H9 (cell line): ENCODE measurements around the gene ARID3C. TPM values are rescaled to one million over a fixed set of nuclear protein-coding genes. Genes with fewer than 3 reads are reported as not detected.
A peak's percentile ranks its signal among the peaks of the same experiment; 100 is the strongest.

Source experiments
- DNase-seq: peaks from one replicate; pipeline ENCODE4 v3.0.0-alpha.2; 2017
- H2AFZ ChIP-seq: one replicate; pipeline ENCODE4 v1.6.1; 2013; ENCODE audit warnings: mild to moderate bottlenecking, low read length, control low read depth, moderate library complexity
- H2AK5ac ChIP-seq: 2 replicates; pipeline ENCODE4 v1.6.1; 2013; ENCODE audit warnings: low read length, control low read depth, mixed read lengths; ENCODE audit not compliant: insufficient read length
- H2BK120ac ChIP-seq: one replicate; pipeline ENCODE4 v1.6.1; 2013; ENCODE audit warnings: low read depth, mild to moderate bottlenecking, low read length, control low read depth, inconsistent platforms; ENCODE audit not compliant: poor library complexity, severe bottlenecking
- H2BK12ac ChIP-seq: 2 replicates; pipeline ENCODE4 v1.6.1; 2013; ENCODE audit warnings: low read length, control low read depth, mixed read lengths, low read depth; ENCODE audit not compliant: insufficient read length
- H2BK15ac ChIP-seq: 2 replicates; pipeline ENCODE4 v1.6.1; 2013; ENCODE audit warnings: low read depth, low read length, control low read depth
- H2BK20ac ChIP-seq: one replicate; pipeline ENCODE4 v1.6.1; 2013; ENCODE audit warnings: low read depth, mild to moderate bottlenecking, low read length, control low read depth, inconsistent platforms; ENCODE audit not compliant: poor library complexity, severe bottlenecking
- H2BK5ac ChIP-seq: 2 replicates; pipeline ENCODE4 v1.6.1; 2013; ENCODE audit warnings: low read length, control low read depth, mixed read lengths; ENCODE audit not compliant: insufficient read length
- H3K14ac ChIP-seq: 2 replicates; pipeline ENCODE4 v1.6.1; 2013; ENCODE audit warnings: low read length, control low read depth; ENCODE audit not compliant: insufficient read depth
- H3K18ac ChIP-seq: 2 replicates; pipeline ENCODE4 v1.6.1; 2013; ENCODE audit warnings: low read depth, mild to moderate bottlenecking, mixed read lengths, low read length, control low read depth; ENCODE audit not compliant: insufficient read length
- H3K23ac ChIP-seq: 2 replicates; pipeline ENCODE4 v1.6.1; 2013; ENCODE audit warnings: low read length, control low read depth, mixed read lengths, low read depth; ENCODE audit not compliant: insufficient read length
- H3K23me2 ChIP-seq: 2 replicates; pipeline ENCODE4 v1.6.1; 2013; ENCODE audit warnings: low read depth, mild to moderate bottlenecking, mixed read lengths, low read length, control low read depth; ENCODE audit not compliant: insufficient read length, poor library complexity, severe bottlenecking
- H3K27ac ChIP-seq: 2 replicates; pipeline ENCODE4 v1.5.1; 2013; ENCODE audit warnings: low read length, control low read depth, mixed read lengths, low read depth; ENCODE audit not compliant: insufficient read length
- H3K27me3 ChIP-seq: 2 replicates; pipeline ENCODE4 v1.6.1; 2013; ENCODE audit warnings: low read length, control low read depth, inconsistent platforms; ENCODE audit not compliant: insufficient read depth
- H3K4ac ChIP-seq: 2 replicates; pipeline ENCODE4 v1.6.1; 2013; ENCODE audit warnings: low read depth, mild to moderate bottlenecking, control low read depth, inconsistent platforms, low read length, moderate library complexity
- H3K4me1 ChIP-seq: 2 replicates; pipeline ENCODE4 v1.6.1; 2013; ENCODE audit warnings: low read length, control low read depth, inconsistent platforms; ENCODE audit not compliant: insufficient read depth
- H3K4me2 ChIP-seq: 2 replicates; pipeline ENCODE4 v1.6.1; 2013; ENCODE audit warnings: low read length, control low read depth, mixed read lengths; ENCODE audit not compliant: insufficient read length, insufficient read depth
- H3K56ac ChIP-seq: 2 replicates; pipeline ENCODE4 v1.6.1; 2013; ENCODE audit warnings: low read depth, mild to moderate bottlenecking, mixed read lengths, low read length, control low read depth; ENCODE audit not compliant: insufficient read length
- H3K79me1 ChIP-seq: 2 replicates; pipeline ENCODE4 v1.6.1; 2013; ENCODE audit warnings: low read depth, mild to moderate bottlenecking, moderate library complexity, low read length, control low read depth, inconsistent platforms; ENCODE audit not compliant: insufficient read depth, poor library complexity, severe bottlenecking
- H3K79me2 ChIP-seq: 2 replicates; pipeline ENCODE4 v1.6.1; 2013; ENCODE audit warnings: low read length, control low read depth, inconsistent platforms; ENCODE audit not compliant: insufficient read depth
- H3K9ac ChIP-seq: 2 replicates; pipeline ENCODE4 v1.6.1; 2013; ENCODE audit warnings: low read length, control low read depth, mixed read lengths; ENCODE audit not compliant: insufficient read length; ENCODE audit errors: extremely low read depth
- H3K9me3 ChIP-seq: one replicate; pipeline ENCODE4 v1.6.1; 2013; ENCODE audit warnings: low read depth, low read length, inconsistent platforms; ENCODE audit not compliant: control insufficient read depth
- H3T11ph ChIP-seq: one replicate; pipeline ENCODE4 v1.6.1; 2013; ENCODE audit warnings: mild to moderate bottlenecking, low read length, control low read depth, inconsistent platforms
- H4K20me1 ChIP-seq: one replicate; pipeline ENCODE4 v1.6.1; 2013; ENCODE audit not compliant: control insufficient read depth, insufficient read length, insufficient read depth
- H4K5ac ChIP-seq: 2 replicates; pipeline ENCODE4 v1.6.1; 2013; ENCODE audit warnings: low read depth, mild to moderate bottlenecking, mixed read lengths, low read length, control low read depth; ENCODE audit not compliant: insufficient read length
- H4K8ac ChIP-seq: replicated peaks from 2 replicates; pipeline ENCODE4 v1.6.1; 2013; ENCODE audit warnings: low read length, control low read depth, mixed read lengths, low read depth; ENCODE audit not compliant: insufficient read length
- H4K91ac ChIP-seq: 2 replicates; pipeline ENCODE4 v1.6.1; 2013; ENCODE audit warnings: low read depth, mild to moderate bottlenecking, moderate library complexity, mixed read lengths, low read length, control low read depth; ENCODE audit not compliant: insufficient read length
- H3K27ac Mint-ChIP-seq, 3 experiments: 2 replicates in 2 of 3; 3 replicates in 1 of 3; pipeline ENCODE4 v1.8.0; 2020 to 2021; ENCODE audit warnings: mixed read lengths in 3 of 3, mild to moderate bottlenecking in 1 of 3, moderate library complexity in 1 of 3
- H3K27me3 Mint-ChIP-seq: 2 replicates; pipeline ENCODE4 v1.8.0; 2021; ENCODE audit warnings: low read depth, mild to moderate bottlenecking, moderate library complexity, mixed read lengths
- H3K36me3 Mint-ChIP-seq, 3 experiments: 2 replicates in 2 of 3; 3 replicates in 1 of 3; pipeline ENCODE4 v1.8.0; 2020 to 2021; ENCODE audit warnings: low read depth in 3 of 3, mixed read lengths in 3 of 3; ENCODE audit not compliant: insufficient read depth in 1 of 3
- H3K4me1 Mint-ChIP-seq, 2 experiments: 2 replicates each; pipeline ENCODE4 v1.8.0; 2020; ENCODE audit warnings: mixed read lengths in 2 of 2
- H3K4me3 Mint-ChIP-seq, 2 experiments: 2 replicates in 1 of 2; 3 replicates in 1 of 2; pipeline ENCODE4 v1.8.0; 2020 to 2021; ENCODE audit warnings: mild to moderate bottlenecking in 2 of 2, mixed read lengths in 2 of 2, moderate library complexity in 1 of 2
- H3K9me3 Mint-ChIP-seq, 2 experiments: 2 replicates in 1 of 2; 3 replicates in 1 of 2; pipeline ENCODE4 v1.8.0; 2020; ENCODE audit warnings: mild to moderate bottlenecking in 2 of 2, mixed read lengths in 2 of 2, moderate library complexity in 1 of 2
- WGBS: extraction: QIAGEN DNeasy Blood & Tissue Kit; methylation state at CpG from one replicate; pipeline ENCODE4 v1.1.7; 2013; ENCODE audit warnings: missing lambda C conversion rate, low lambda C conversion rate, mixed read lengths; ENCODE audit not compliant: insufficient read length; ENCODE audit errors: extremely low coverage; 5-methylcytosine and 5-hydroxymethylcytosine counted together
- total RNA-seq: library from RNA; stranded (reverse); gene quantifications from 2 replicates; pipeline ENCODE4 v1.2.1, GENCODE V29; 2021
- TF ChIP-seq, protein P1 (sequence below): fragments of 200-600 bp; sonication (generic); conservative IDR thresholded peaks from 3 replicates; pipeline ENCODE4 v1.8.0; 2021; ENCODE audit warnings: antibody characterized with exemption, mild to moderate bottlenecking

The ARID3C gene
- total RNA-seq, 1 experiment from 2014 or later, result not detected

DNA sequence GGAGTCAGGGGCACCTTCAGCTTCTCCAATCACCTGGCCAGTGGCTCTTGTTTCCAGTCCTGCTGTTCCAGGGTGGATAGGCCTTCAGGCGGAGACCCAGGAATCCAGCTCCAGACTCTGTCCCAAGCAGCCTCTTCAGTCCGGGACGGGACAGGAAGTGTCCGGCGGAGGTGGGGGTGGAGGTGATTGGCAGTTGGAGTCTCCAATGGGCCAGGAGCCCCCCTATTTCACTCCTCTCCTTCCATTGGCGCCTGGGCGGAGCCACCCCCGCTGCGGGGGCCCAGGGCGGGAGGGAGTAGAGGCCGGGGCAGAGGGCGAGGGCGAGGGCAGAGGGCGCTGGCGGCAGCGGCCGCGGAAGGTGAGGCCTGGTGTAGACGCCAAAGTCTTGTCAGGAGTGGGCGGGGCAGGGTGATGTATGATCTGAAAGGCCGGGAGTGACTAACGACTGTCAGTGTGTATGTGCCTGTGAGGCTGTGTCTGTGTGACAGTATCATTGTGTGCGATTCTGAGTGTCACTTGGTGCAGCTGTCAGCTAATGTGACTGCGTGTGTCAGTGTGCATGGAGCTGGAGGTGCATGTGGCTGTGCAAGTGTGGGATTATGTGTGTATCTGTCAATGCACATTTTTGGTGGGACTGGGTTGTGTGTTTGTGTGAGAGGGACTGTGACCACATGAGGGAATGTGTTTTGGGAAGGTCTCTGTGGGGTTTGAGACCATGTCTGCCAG, 23.2 kb upstream of the ARID3C start, which contains the start of gene IL11RA:
Gene IL11RA, plus strand, starts transcription at position 310 of the 726 bp plus-strand sequence. CDS start 3,033 bp downstream, outside the sequence.
- WGBS, result no CpG with 5 or more reads among the region's 24 CpGs
- peak within 1 kb of the TSS; percentile 54 to 97 (median 89); a peak in 5 of 7 replicates for H3K27ac Mint-ChIP-seq
- H4K5ac ChIP-seq, result no peak within 1 kb of the TSS
- H3K4ac ChIP-seq, result no peak within 1 kb of the TSS
- H3K56ac ChIP-seq, result no peak within 1 kb of the TSS
- H3K27ac ChIP-seq, result no peak within 1 kb of the TSS
- no peak within 1 kb of the TSS for H3K23ac ChIP-seq
- H3K9me3 Mint-ChIP-seq, result no peaks in the 10 kb centered on the region
- peaks cover 16 to 28% (median 24%) of the 10 kb centered on the region in 3 experiments; a peak in 5 of 7 replicates for H3K36me3 Mint-ChIP-seq
- peaks cover 3% of the 10 kb centered on the region for H4K20me1 ChIP-seq
- peaks cover 5% of the 10 kb centered on the region for H3K27me3 Mint-ChIP-seq
- peaks cover 2% of the 10 kb centered on the region; the same call in 1 of the 2 replicates for H3K79me2 ChIP-seq
- no peak within 1 kb of the TSS for H2BK5ac ChIP-seq
- TF ChIP-seq, protein P1, sequence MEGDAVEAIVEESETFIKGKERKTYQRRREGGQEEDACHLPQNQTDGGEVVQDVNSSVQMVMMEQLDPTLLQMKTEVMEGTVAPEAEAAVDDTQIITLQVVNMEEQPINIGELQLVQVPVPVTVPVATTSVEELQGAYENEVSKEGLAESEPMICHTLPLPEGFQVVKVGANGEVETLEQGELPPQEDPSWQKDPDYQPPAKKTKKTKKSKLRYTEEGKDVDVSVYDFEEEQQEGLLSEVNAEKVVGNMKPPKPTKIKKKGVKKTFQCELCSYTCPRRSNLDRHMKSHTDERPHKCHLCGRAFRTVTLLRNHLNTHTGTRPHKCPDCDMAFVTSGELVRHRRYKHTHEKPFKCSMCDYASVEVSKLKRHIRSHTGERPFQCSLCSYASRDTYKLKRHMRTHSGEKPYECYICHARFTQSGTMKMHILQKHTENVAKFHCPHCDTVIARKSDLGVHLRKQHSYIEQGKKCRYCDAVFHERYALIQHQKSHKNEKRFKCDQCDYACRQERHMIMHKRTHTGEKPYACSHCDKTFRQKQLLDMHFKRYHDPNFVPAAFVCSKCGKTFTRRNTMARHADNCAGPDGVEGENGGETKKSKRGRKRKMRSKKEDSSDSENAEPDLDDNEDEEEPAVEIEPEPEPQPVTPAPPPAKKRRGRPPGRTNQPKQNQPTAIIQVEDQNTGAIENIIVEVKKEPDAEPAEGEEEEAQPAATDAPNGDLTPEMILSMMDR, result no peak; the same call in 2 of the 3 replicates
- peaks cover 8% of the 10 kb centered on the region; the same call in 1 of the 2 replicates for H3K4me1 ChIP-seq
- no peak within 1 kb of the TSS for H4K91ac ChIP-seq
- H3K4me3 Mint-ChIP-seq, result peak within 1 kb of the TSS; percentile 77 to 84
- H3K14ac ChIP-seq, result no peak within 1 kb of the TSS
- no peak within 1 kb of the TSS for H2BK120ac ChIP-seq
- peak within 1 kb of the TSS; percentile 63 for H3K4me2 ChIP-seq
- no peak within 1 kb of the TSS for H3T11ph ChIP-seq
- no peak within 1 kb of the TSS for H2BK20ac ChIP-seq
- H2BK12ac ChIP-seq, result no peak within 1 kb of the TSS
- H3K9me3 ChIP-seq, result no peaks in the 10 kb centered on the region
- peak within 1 kb of the TSS; percentile 85 for H2AFZ ChIP-seq
- no peaks in the 10 kb centered on the region for H3K79me1 ChIP-seq
- no peaks in the 10 kb centered on the region for H3K27me3 ChIP-seq
- H4K8ac ChIP-seq, result no peak within 1 kb of the TSS
- peaks cover 40 to 52% of the 10 kb centered on the region in 2 experiments for H3K4me1 Mint-ChIP-seq
- DNase-seq, result peak; percentile 98
- no peak within 1 kb of the TSS for H2AK5ac ChIP-seq
- H3K9ac ChIP-seq, result peak within 1 kb of the TSS; percentile 29
- H3K18ac ChIP-seq, result no peak within 1 kb of the TSS
- H3K23me2 ChIP-seq, result peaks cover 14% of the 10 kb centered on the region
- H2BK15ac ChIP-seq, result no peak within 1 kb of the TSS
